ENCODE results near the gene RARB. TPM values are rescaled to one million over a fixed set of nuclear protein-coding genes. Genes with fewer than 3 reads are reported as not detected.

The RARB gene
- total RNA-seq, 4 donors from 2014 or later = 2.6 to 11.2 (median 3.4) TPM

GRCh38 chr3:25576831-25577454 lies 148.9 kb downstream of the RARB start:
- TF ChIP-seq CTCF (IDR thresholded peaks at IDR 0.05) = no peak
- no peak for DNase-seq (ENCODE audit: low spot score)
- no peak for ATAC-seq (ENCODE audit: low FRiP score)

- no peak for TF ChIP-seq CTCF (IDR thresholded peaks at IDR 0.05)
- ATAC-seq (ENCODE audit: low FRiP score) (no peak), DNase-seq (ENCODE audit: low spot score) (no peak)
Observed at GRCh38 chr3:25578059-25578458, 150.0 kb downstream of the RARB start.

- DNase-seq (ENCODE audit: low spot score) (no peak), ATAC-seq (ENCODE audit: low FRiP score) (no peak)
- TF ChIP-seq CTCF (IDR thresholded peaks at IDR 0.05) = no peak
Observed at GRCh38 chr3:25580534-25580933, 152.5 kb downstream of the RARB start.

- no peak for DNase-seq (ENCODE audit: low spot score)
- ATAC-seq (ENCODE audit: low FRiP score) = no peak
- no peak for TF ChIP-seq CTCF (IDR thresholded peaks at IDR 0.05)
Observed at GRCh38 chr3:25581335-25581734, 153.3 kb downstream of the RARB start.

- no peak for TF ChIP-seq CTCF (IDR thresholded peaks at IDR 0.05)
- DNase-seq (ENCODE audit: low spot score) = no peak
- ATAC-seq (ENCODE audit: low FRiP score) = no peak
Observed at GRCh38 chr3:25581823-25582222, 153.8 kb downstream of the RARB start.

GRCh38 chr3:25582242-25582641 lies 154.2 kb downstream of the RARB start:
- DNase-seq (ENCODE audit: low spot score) = no peak
- no peak for TF ChIP-seq CTCF (IDR thresholded peaks at IDR 0.05)
- no peak for ATAC-seq (ENCODE audit: low FRiP score)

- TF ChIP-seq CTCF (IDR thresholded peaks at IDR 0.05) = no peak
- ATAC-seq (ENCODE audit: low FRiP score) (no peak), DNase-seq (ENCODE audit: low spot score) (no peak)
Observed at GRCh38 chr3:25583343-25583742, 155.3 kb downstream of the RARB start.
